T-helper 17 cell (primary cell): ENCODE results near the gene TRABD2B. TPM values are rescaled to one million over a fixed set of nuclear protein-coding genes. Genes with fewer than 3 reads are reported as not detected.

Source experiments
- ATAC-seq: fragments of 150-1000 bp; cut with Tn5 transposase; 2 replicates; pipeline ENCODE4 v1.10.0; 2021; ENCODE audit warnings: mild to moderate bottlenecking, moderate library complexity
- DNase-seq, 3 donors: peaks; one replicate each; pipeline versions ENCODE4 v3.0.0 to v3.0.0-alpha.2; 2020 to 2021
- H3K9me3 ChIP-seq: one replicate; pipeline ENCODE4 v1.7.0; 2013; ENCODE audit warnings: low read length, mild to moderate bottlenecking; ENCODE audit not compliant: control insufficient read depth, poor library complexity, severe bottlenecking
- H3K27ac Mint-ChIP-seq: one replicate; pipeline ENCODE4 v1.8.0; 2022; ENCODE audit warnings: mild to moderate bottlenecking, moderate library complexity, mixed read lengths
- H3K27me3 Mint-ChIP-seq: one replicate; pipeline ENCODE4 v1.8.0; 2022; ENCODE audit warnings: mixed read lengths
- H3K36me3 Mint-ChIP-seq: one replicate; pipeline ENCODE4 v1.8.0; 2022; ENCODE audit warnings: low read depth, mixed read lengths
- H3K4me1 Mint-ChIP-seq: one replicate; pipeline ENCODE4 v1.8.0; 2022; ENCODE audit warnings: mild to moderate bottlenecking, mixed read lengths
- H3K4me3 Mint-ChIP-seq: one replicate; pipeline ENCODE4 v1.8.0; 2022; ENCODE audit warnings: mild to moderate bottlenecking, moderate library complexity, mixed read lengths
- total RNA-seq, 4 donors: library from RNA in 2 of 4; stranded (reverse) in 2 of 4; gene quantifications; one replicate each; pipeline ENCODE4 v1.2.3 and lab custom pipeline; 2022 to 2026

Gene TRABD2B
- total RNA-seq, 2 donors from 2014 or later = not detected

DNA sequence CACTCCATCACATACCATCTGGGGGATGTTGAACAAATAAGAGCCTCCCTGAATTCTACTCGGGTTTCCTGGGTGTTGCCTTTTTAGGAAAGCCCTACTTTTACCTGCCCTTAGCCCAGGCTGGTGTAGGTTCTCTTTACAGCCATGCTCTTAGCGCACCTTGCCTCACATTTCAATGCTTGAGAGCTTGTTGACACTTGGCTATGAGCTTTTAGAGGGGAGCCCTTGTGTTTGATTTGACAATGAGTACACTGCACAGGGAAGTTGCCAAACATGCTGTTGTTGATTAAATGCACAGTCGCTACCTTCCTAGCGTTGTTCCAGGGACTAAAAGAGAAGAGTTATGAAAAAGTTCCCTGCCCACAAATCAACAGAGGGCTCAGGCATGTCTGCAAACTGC is 103.8 kb downstream of the TRABD2B start:
- H3K4me3 Mint-ChIP-seq = no peak overlapping the region
- no peak for DNase-seq
- no peak overlapping the region for H3K27ac Mint-ChIP-seq
- H3K36me3 Mint-ChIP-seq = no peaks in the 10 kb centered on the region
- ATAC-seq = no peak
- peaks cover 33% of the 10 kb centered on the region for H3K27me3 Mint-ChIP-seq
- H3K9me3 ChIP-seq = no peaks in the 10 kb centered on the region
- H3K4me1 Mint-ChIP-seq = no peaks in the 10 kb centered on the region

DNA sequence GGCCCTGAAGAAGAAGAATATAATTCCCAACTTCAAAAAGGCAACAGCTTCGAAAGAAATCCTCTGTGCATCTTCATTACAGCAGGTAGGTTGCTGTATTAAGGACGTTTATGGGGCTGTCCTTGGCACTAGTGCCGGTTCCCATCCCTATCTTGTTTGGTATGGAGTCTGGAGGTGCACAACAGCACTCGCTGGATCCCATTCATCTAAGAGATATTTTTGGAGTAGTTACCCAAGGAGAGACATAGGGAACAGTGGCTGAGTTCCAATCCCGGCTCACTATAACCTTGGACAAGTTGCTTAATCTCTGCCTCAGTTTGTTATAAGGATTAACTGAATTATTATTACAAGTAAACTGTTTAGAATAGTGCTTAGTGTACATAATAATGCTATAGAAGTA is 106.4 kb downstream of the TRABD2B start:
- Mint-ChIP-seq H3K4me1 (no peaks in the 10 kb centered on the region), H3K36me3 (no peaks in the 10 kb centered on the region), H3K27me3 (peaks cover 43% of the 10 kb centered on the region), H3K27ac (no peak overlapping the region), H3K4me3 (no peak overlapping the region)
- no peak for ATAC-seq
- no peaks in the 10 kb centered on the region for H3K9me3 ChIP-seq
- no peak for DNase-seq

DNA sequence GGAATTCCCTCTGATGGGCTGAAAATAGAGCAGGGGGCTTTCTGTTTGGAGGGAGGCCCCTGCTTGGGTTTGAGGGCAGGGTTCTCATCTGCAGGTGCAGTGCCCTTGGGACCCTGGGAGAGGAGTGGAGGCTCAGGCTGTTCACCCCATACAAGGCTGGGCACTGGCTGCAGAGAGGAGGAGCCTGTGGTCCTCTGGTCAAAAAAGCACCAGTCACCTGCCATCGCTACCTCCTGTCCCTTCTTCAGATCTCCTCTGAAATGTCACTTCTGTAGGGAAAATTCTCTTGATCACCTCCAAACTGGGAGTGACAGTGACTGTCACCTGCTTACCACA is 108.9 kb downstream of the TRABD2B start:
- no peak for ATAC-seq
- no peaks in the 10 kb centered on the region for H3K36me3 Mint-ChIP-seq
- no peak overlapping the region for H3K4me3 Mint-ChIP-seq
- no peak overlapping the region for H3K27ac Mint-ChIP-seq
- H3K27me3 Mint-ChIP-seq = peaks cover 25% of the 10 kb centered on the region
- peaks cover 2% of the 10 kb centered on the region for H3K9me3 ChIP-seq
- no peaks in the 10 kb centered on the region for H3K4me1 Mint-ChIP-seq
- no peak for DNase-seq

DNA sequence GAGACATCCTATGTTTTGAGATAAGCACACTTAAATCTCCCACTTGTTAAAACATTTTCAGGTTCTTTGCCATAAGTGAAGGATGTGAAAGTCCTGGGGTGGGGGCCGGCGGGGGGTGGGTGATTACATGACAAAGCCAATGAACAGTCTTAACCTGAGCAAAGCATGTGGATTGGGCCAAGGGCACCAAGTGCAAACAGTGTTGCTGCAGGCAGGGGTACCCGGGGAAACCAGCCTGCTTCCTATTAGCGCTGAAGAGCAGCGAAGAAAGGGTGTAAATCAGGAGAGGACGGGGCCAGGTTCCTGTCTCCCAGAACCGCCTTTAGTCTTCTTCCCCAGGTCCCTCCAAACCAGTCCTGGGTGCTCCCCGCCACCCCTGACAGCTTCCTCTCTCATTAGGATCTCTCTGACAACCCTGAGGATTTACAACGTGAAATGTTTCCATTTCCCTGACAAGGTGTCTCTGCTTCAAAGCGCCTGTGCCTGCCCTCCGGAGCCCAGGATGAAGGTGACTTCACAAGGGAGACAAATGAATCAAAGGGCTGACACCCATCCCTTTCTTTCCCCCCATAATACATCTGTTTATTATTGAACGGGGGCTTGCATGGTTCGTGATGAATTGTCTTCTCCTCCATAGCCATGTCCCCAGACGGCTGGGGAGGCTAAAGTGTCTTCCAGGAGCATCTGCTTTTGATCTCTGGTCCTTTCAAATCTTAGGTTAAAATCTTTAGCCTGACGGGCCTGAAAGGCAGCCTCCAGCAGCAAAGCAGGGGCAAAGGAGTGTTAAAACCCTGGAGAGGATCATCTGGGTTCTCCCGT is 109.5 kb downstream of the TRABD2B start:
- Mint-ChIP-seq H3K4me1 (no peaks in the 10 kb centered on the region), H3K27me3 (peaks cover 24% of the 10 kb centered on the region), H3K27ac (no peak overlapping the region), H3K4me3 (no peak overlapping the region), H3K36me3 (no peaks in the 10 kb centered on the region)
- ATAC-seq (no peak), DNase-seq (no peak)
- peaks cover 2% of the 10 kb centered on the region for H3K9me3 ChIP-seq

DNA sequence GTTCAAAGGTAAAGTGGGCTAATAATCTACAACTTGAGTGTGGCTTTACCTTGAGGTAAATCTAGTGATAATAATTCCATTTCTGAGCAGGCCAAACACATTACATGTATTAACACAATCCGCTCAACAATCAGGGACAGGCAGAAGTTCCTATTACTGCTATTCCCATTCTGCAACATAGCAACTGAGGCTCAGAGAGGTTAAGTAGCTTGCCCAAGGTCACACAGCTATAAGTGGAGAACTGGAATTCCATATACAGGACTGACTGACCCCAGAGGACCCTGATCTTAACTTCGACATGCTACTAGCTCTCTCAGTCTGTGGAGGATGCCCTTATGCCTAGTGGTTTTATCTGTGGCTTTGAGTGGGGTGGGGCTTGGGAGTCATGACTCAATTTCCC is 110.1 kb downstream of the TRABD2B start:
- peaks cover 2% of the 10 kb centered on the region for H3K9me3 ChIP-seq
- DNase-seq = no peak
- no peak for ATAC-seq
- H3K27ac Mint-ChIP-seq = no peak overlapping the region
- no peaks in the 10 kb centered on the region for H3K36me3 Mint-ChIP-seq
- H3K4me3 Mint-ChIP-seq = no peak overlapping the region
- H3K4me1 Mint-ChIP-seq = no peaks in the 10 kb centered on the region
- H3K27me3 Mint-ChIP-seq = peaks cover 29% of the 10 kb centered on the region

DNA sequence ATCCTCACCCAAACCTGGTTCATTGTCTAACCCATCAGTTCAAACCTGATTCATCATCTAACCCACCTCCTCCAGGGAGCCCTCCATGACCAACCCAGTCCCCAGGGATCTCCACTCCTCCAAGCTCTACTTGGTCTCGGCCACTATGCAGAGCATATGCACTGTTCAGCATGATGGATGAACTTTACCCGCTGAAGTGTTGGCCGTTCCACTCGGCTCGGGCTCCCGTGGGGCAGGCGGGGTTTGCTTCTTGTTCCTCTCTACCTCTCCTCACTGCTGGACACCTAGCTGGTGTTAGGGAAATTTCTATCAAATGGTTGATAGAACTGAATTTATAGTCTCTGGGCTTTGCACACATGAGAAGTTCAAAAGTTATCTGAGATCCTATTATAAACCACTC is 111.0 kb downstream of the TRABD2B start:
- H3K4me3 Mint-ChIP-seq = no peak overlapping the region
- no peaks in the 10 kb centered on the region for H3K36me3 Mint-ChIP-seq
- H3K9me3 ChIP-seq = peaks cover 2% of the 10 kb centered on the region
- H3K27ac Mint-ChIP-seq = no peak overlapping the region
- no peaks in the 10 kb centered on the region for H3K4me1 Mint-ChIP-seq
- DNase-seq (no peak), ATAC-seq (no peak)
- peaks cover 29% of the 10 kb centered on the region for H3K27me3 Mint-ChIP-seq

DNA sequence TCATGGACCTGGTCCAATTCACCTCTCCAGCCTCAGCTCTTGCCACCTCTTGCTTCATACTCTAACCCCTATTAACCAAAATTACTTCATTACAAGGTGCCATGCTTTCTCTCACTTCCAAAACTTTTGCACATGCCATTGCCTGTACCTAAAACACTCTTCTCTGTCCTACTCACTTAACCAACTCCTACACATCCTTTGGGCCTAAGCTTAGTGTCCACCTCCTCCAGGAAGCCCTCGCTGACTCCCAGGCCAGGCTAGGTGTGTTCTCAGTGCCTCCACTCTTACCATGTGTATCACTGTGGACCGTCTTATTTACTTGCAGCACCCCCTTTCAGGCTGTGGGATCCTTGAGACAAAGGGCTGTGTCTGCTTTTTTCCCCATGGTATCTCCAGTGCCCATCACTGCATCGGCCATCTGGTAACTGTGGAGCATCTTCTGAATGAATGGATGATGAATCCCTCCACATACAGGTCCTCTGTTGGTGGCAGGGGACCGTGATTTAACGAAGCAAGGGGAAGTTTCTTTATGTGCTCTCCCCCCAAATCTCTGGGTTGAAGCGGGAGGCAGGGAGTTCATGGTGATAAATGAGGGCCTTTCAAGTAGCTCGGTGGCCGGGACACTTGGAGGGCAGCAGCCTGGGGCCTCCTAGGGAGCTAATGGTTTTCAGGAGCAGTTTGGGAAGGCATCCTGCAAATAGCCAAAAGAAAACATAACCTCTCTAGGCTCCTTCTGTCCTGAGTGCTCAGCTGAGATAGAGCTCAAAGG is 111.9 kb downstream of the TRABD2B start:
- no peak for DNase-seq
- ATAC-seq = no peak
- Mint-ChIP-seq H3K36me3 (no peaks in the 10 kb centered on the region), H3K4me3 (no peak overlapping the region), H3K4me1 (no peaks in the 10 kb centered on the region), H3K27ac (no peak overlapping the region), H3K27me3 (peaks cover 29% of the 10 kb centered on the region)
- peaks cover 2% of the 10 kb centered on the region for H3K9me3 ChIP-seq

DNA sequence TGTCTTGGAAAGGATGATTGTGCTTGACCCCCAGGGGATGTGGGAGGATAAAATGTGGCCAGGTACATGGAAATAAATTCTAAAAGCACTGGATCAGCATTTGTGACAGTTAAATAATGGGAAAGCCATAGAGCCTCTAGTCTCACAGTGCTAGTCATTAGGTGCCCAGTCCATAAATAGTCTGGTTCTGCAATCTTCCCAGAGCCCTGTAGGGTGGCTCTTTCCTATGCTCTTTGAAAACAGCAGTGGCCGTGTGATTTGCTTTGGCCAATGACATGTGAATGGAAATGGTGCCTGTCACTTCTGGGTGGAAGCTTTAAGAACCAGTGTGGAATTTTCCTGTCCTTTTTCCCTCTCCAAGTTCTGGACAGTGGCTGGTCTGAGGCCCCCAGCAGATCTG is 113.2 kb downstream of the TRABD2B start:
- no peak for DNase-seq
- no peak overlapping the region for H3K4me3 Mint-ChIP-seq
- ATAC-seq = no peak

DNA sequence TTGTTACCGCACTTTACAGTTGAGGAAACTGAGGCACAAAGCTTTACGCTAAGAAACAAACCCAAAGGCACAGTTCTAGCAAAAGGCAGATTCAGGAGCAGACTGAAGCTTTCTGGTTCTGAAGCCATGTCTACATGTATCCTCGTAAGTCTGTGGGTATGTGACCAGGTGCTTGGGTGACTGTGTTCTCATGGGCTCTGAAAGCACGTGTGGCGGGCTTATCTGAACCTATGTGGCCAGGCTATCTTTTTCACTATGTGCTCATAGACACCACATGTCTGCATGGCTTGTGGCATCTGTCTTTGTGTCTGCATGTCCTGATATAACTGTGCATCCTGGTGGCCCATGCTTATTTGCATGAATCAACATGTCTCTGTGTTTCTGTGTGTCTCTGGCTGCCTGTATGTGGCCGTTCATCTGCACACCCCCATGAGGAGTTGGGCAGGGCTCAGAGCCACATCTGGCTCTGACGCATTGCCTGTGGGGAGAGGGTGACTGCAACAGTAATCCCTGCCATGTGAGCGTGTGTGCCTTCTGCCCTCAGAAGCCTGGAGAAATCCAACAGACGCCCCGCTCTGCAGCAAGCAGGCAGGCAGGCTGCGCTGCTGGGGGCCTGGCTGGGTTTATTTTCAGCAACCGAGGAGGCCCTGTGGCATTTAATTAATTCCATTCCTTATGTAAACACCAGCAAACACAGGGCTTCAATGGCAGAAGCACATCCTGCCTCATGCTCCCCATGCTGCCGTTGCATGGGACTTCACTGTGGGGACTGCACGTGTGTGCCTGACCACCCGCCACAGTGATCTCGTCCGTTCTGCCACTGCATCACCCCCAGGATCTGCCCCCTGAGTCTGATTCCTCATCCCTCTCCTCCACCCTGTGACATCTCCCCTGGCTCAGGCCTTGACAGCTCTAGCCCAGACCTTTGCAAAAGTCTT is 115.4 kb downstream of the TRABD2B start:
- Mint-ChIP-seq H3K4me3 (no peak overlapping the region), H3K4me1 (no peaks in the 10 kb centered on the region), H3K36me3 (no peaks in the 10 kb centered on the region), H3K27me3 (peaks cover 16% of the 10 kb centered on the region), H3K27ac (no peak overlapping the region)
- peaks cover 2% of the 10 kb centered on the region for H3K9me3 ChIP-seq
- DNase-seq (no peak), ATAC-seq (no peak)

More for the DNA sequence above, 113.2 kb downstream of the TRABD2B start:
- H3K27ac Mint-ChIP-seq = no peak overlapping the region
- H3K4me1 Mint-ChIP-seq = no peaks in the 10 kb centered on the region
- H3K36me3 Mint-ChIP-seq = no peaks in the 10 kb centered on the region
- peaks cover 26% of the 10 kb centered on the region for H3K27me3 Mint-ChIP-seq
- peaks cover 2% of the 10 kb centered on the region for H3K9me3 ChIP-seq

DNA sequence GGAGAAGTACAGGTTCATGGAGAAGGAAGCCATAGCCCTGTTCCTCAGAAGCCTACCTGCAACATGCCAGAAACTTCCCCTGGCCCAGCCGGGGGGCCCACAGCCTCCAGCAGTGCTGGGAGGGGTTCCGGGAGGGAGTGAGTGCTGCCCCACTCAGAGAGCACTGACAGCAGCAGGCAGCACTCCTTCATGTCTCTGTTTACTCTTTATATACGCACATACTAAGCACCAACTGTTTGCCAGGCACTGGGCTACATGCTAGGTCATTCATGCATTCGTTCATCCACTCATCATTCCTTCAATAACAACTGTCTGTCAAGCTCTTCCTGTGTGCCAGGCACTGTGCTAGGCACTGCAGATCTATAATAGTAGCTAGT is 120.6 kb downstream of the TRABD2B start:
- H3K36me3 Mint-ChIP-seq = peaks cover 2% of the 10 kb centered on the region
- H3K4me3 Mint-ChIP-seq = no peak overlapping the region
- no peak for ATAC-seq
- peaks cover 3% of the 10 kb centered on the region for H3K4me1 Mint-ChIP-seq
- H3K9me3 ChIP-seq = no peaks in the 10 kb centered on the region
- H3K27ac Mint-ChIP-seq = no peak overlapping the region
- H3K27me3 Mint-ChIP-seq = peaks cover 23% of the 10 kb centered on the region
- no peak for DNase-seq

DNA sequence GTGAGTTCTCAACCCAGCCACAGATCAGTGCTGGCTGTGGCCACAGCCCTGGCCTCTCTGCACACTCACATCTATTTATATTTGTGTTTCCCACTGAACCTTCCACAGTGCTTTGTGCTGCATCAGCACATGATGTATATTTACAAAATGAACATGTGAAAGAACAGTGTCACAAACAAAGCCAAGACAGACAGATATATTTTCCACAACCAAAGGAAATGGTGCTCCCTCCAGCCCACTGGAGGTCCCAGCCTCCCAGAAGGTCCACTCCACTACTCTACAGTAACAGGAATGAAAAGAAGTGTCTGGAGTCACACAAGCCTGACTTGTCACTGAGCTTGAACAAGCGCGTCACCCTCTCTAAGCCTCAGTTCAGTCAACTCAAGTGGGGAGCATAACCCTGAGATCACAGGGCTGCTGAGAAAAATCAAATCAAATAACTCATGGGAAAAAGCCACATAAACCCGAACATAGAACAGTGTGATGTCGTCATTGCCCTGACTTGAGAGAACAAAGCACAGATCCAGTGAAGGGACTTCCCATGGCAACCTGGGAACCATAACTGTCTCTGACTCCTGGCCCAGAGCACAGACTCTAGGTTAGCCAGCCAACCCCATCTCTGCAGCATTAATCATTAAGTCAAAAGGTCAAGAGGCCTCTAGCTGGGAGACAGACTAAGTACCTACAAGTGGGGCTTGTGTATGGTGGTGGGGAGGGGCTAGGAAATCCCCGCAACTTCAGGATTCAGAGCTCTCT is 121.2 kb downstream of the TRABD2B start:
- Mint-ChIP-seq H3K4me1 (peaks cover 3% of the 10 kb centered on the region), H3K36me3 (peaks cover 2% of the 10 kb centered on the region), H3K27me3 (peaks cover 23% of the 10 kb centered on the region), H3K27ac (no peak overlapping the region), H3K4me3 (no peak overlapping the region)
- no peaks in the 10 kb centered on the region for H3K9me3 ChIP-seq
- DNase-seq (no peak), ATAC-seq (no peak)

DNA sequence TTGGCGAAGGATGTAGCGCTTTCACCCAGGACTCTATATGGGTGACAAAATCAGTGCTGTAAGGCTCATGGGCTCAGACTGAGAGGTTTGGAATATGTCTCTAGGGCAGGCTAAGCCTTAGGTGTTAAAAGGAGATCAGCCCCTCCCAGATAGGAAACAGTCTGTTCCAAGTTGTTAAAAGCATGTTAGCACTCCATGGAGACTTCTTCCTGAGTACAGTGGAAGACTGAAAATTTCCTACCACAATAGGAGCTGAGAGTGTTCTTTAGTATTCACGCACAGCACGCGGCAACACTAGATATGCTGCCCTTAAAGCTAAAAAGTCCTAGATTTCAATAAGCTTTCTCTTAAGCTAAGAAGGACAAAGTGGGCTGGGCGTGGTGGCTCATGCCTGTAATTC is 122.1 kb downstream of the TRABD2B start:
- no peak for DNase-seq
- peaks cover 3% of the 10 kb centered on the region for H3K36me3 Mint-ChIP-seq
- H3K4me3 Mint-ChIP-seq = no peak overlapping the region
- H3K4me1 Mint-ChIP-seq = peaks cover 3% of the 10 kb centered on the region
- no peaks in the 10 kb centered on the region for H3K9me3 ChIP-seq
- ATAC-seq = no peak
- peaks cover 32% of the 10 kb centered on the region for H3K27me3 Mint-ChIP-seq
- no peak overlapping the region for H3K27ac Mint-ChIP-seq
